ENCODE data around the gene MIDN. TPM values are rescaled to one million over a fixed set of nuclear protein-coding genes. Genes with fewer than 3 reads are reported as not detected.

MIDN gene
- total and polyA plus RNA-seq, 10 of the 15 experiments (the other 5 are each of a cell fraction or from before 2014, with no cell fraction given) = 0.38 to 51.5 (median 7.2) TPM

GRCh38 chr19:1275260-1275975, 27.0 kb downstream of the MIDN start, which contains the start of gene FAM174C (continued):
- peak; percentile 93 for TF ChIP-seq ZNF687 (IDR thresholded peaks at IDR 0.05)
- peak; percentile 94 for TF ChIP-seq MYC (IDR thresholded peaks at IDR 0.05; ENCODE audit: insufficient read depth, insufficient read length, insufficient replicate concordance, low read length, severe bottlenecking)
- peak; percentile 60 to 99 for TF ChIP-seq EGR1 (IDR thresholded peaks at IDR 0.05; ENCODE audit: borderline replicate concordance in 1 of 2, low read depth in 2 of 2, low read length in 2 of 2)
- no peak for TF ChIP-seq KDM1A (IDR thresholded peaks at IDR 0.05; ENCODE audit: borderline replicate concordance)
- TF ChIP-seq SMAD5 (IDR thresholded peaks at IDR 0.05; ENCODE audit: low read depth) = peak; percentile 19; the same call in 1 of the 2 replicates
- TF ChIP-seq YBX1 (IDR thresholded peaks at IDR 0.05) = no peak
- TF ChIP-seq CHD1 (IDR thresholded peaks at IDR 0.05; ENCODE audit: low read depth, low read length) = no peak
- no peak for TF ChIP-seq NFIC (IDR thresholded peaks at IDR 0.05; ENCODE audit: low read depth, low read length)
- peak; percentile 86 for TF ChIP-seq POLR2AphosphoS2 (IDR thresholded peaks at IDR 0.05; ENCODE audit: low read depth, low read length)
- TF ChIP-seq CBX5 (IDR thresholded peaks at IDR 0.05; ENCODE audit: low read depth) = no peak
- peak; percentile 55 for TF ChIP-seq FOS (IDR thresholded peaks at IDR 0.05; ENCODE audit: borderline replicate concordance, extremely low read depth, insufficient read length)
- no peak for TF ChIP-seq REST (IDR thresholded peaks at IDR 0.05; ENCODE audit: low read depth, low read length)
- no peak for TF ChIP-seq CHD4 (IDR thresholded peaks at IDR 0.05)
- no peak for TF ChIP-seq CEBPZ (IDR thresholded peaks at IDR 0.05; ENCODE audit: low read depth, low read length)
- no peak for TF ChIP-seq IKZF2 (IDR thresholded peaks at IDR 0.05)
- TF ChIP-seq RELB (IDR thresholded peaks at IDR 0.05; ENCODE audit: low read depth) = no peak
- TF ChIP-seq TCF12 (IDR thresholded peaks at IDR 0.05; ENCODE audit: low read depth, low read length) = peak; percentile 52; the same call in 1 of the 2 replicates

Measured in GM12878 (cell line).